Endothelial cell (in vitro differentiated cells): ENCODE measurements around the gene FAM149B1. TPM values are rescaled to one million over a fixed set of nuclear protein-coding genes. Genes with fewer than 3 reads are reported as not detected.
A peak's percentile ranks its signal among the peaks of the same experiment; 100 is the strongest.

ENCODE experiments used
- DNase-seq: peaks from one replicate; pipeline ENCODE4 v3.0.0; 2021; ENCODE audit warnings: low spot score
- H3K27ac Mint-ChIP-seq: one replicate; pipeline ENCODE4 v1.8.0; 2021; ENCODE audit warnings: mixed read lengths, inconsistent platforms; ENCODE audit not compliant: unreplicated experiment
- H3K27me3 Mint-ChIP-seq: one replicate; pipeline ENCODE4 v1.8.0; 2021; ENCODE audit warnings: mild to moderate bottlenecking, moderate library complexity, mixed read lengths, inconsistent platforms; ENCODE audit not compliant: unreplicated experiment
- H3K36me3 Mint-ChIP-seq: one replicate; pipeline ENCODE4 v1.8.0; 2021; ENCODE audit warnings: mild to moderate bottlenecking, low read depth, mixed read lengths, inconsistent platforms; ENCODE audit not compliant: unreplicated experiment
- H3K4me1 Mint-ChIP-seq: one replicate; pipeline ENCODE4 v1.8.0; 2021; ENCODE audit warnings: mild to moderate bottlenecking, mixed read lengths, inconsistent platforms; ENCODE audit not compliant: unreplicated experiment
- H3K4me3 Mint-ChIP-seq: one replicate; pipeline ENCODE4 v1.8.0; 2021; ENCODE audit warnings: mild to moderate bottlenecking, mixed read lengths, inconsistent platforms; ENCODE audit not compliant: unreplicated experiment
- H3K9me3 Mint-ChIP-seq: one replicate; pipeline ENCODE4 v1.8.0; 2021; ENCODE audit warnings: mixed read lengths, inconsistent platforms; ENCODE audit not compliant: unreplicated experiment
- total RNA-seq: library from RNA; stranded (reverse); fragmentation: NEBNext Ultra II Directional; extraction: Animal tissue kit (Norgen Biotek cat#: 25700); gene quantifications from one replicate; pipeline ENCODE4 v1.2.1, GENCODE V29; 2021; ENCODE audit not compliant: unreplicated experiment
- TF ChIP-seq, protein P1 (sequence below): fragments of 200-600 bp; sonication (generic); IDR thresholded peaks from one replicate; pipeline ENCODE4 v1.5.0; 2021; ENCODE audit warnings: antibody characterized with exemption; ENCODE audit not compliant: unreplicated experiment

The FAM149B1 gene
- total RNA-seq, 1 donor from 2014 or later: 24.8 TPM

DNA sequence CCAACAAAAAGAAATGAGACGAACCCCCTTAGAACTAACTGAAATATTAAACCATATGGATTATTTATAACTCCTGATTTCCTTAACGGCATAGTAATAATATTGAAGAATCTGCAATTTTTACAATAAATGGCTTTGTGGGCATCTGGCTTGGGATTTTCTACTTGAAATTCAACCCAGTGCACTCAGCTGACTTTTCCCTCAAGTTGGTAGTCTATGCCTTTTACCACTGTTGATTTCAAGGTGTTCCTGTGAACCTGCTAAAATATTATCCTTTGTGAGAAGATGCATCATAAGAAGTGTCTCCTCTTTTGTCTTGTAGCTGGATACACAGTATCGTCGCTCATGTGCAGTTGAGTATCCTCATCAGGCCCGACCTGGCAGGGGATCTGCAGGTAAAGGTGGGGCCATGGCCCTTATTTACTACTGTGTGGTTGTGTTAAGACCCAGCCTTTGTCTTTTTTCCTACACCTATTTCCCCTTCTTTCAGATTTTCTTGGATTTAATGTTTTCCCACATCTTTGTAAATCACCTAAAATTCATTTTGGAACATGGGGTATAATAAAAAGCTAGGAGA, 71.2 kb downstream of the FAM149B1 start:
- Mint-ChIP-seq H3K27me3 (peaks cover 3% of the 10 kb centered on the region), H3K9me3 (no peaks in the 10 kb centered on the region), H3K4me3 (no peak overlapping the region), H3K36me3 (peaks cover 24% of the 10 kb centered on the region), H3K4me1 (peaks cover 8% of the 10 kb centered on the region), H3K27ac (no peak overlapping the region)
- TF ChIP-seq, protein P1, sequence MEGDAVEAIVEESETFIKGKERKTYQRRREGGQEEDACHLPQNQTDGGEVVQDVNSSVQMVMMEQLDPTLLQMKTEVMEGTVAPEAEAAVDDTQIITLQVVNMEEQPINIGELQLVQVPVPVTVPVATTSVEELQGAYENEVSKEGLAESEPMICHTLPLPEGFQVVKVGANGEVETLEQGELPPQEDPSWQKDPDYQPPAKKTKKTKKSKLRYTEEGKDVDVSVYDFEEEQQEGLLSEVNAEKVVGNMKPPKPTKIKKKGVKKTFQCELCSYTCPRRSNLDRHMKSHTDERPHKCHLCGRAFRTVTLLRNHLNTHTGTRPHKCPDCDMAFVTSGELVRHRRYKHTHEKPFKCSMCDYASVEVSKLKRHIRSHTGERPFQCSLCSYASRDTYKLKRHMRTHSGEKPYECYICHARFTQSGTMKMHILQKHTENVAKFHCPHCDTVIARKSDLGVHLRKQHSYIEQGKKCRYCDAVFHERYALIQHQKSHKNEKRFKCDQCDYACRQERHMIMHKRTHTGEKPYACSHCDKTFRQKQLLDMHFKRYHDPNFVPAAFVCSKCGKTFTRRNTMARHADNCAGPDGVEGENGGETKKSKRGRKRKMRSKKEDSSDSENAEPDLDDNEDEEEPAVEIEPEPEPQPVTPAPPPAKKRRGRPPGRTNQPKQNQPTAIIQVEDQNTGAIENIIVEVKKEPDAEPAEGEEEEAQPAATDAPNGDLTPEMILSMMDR: no peak
- no peak for DNase-seq

DNA sequence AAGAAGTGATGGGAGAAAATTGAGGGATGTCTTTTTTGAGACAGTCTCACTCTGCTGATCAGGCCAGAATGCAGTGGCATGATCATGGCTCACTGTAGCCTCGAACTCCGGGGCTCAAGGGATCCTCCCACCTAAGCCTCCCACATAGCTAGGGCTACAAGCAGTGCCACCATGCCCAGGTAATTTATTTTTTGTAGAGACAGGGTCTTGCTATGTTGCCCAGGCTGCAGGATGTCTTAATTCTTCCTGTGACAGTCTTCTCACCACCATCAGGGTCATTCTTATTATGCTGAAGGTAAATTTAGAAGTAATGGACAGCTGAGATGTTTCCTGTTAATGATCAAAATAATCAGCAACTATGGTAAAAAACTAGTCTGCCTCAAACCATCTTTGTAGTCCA, 72.0 kb downstream of the FAM149B1 start:
- peaks cover 3% of the 10 kb centered on the region for H3K27me3 Mint-ChIP-seq
- peaks cover 16% of the 10 kb centered on the region for H3K4me1 Mint-ChIP-seq
- no peak for DNase-seq
- TF ChIP-seq, protein P1: no peak
- H3K27ac Mint-ChIP-seq: no peak overlapping the region
- no peak overlapping the region for H3K4me3 Mint-ChIP-seq
- peaks cover 17% of the 10 kb centered on the region for H3K36me3 Mint-ChIP-seq
- H3K9me3 Mint-ChIP-seq: no peaks in the 10 kb centered on the region

- peak overlapping the region; percentile 79 for H3K27ac Mint-ChIP-seq
- H3K36me3 Mint-ChIP-seq: peaks cover 16% of the 10 kb centered on the region
- H3K4me1 Mint-ChIP-seq: peaks cover 34% of the 10 kb centered on the region
- H3K4me3 Mint-ChIP-seq: peak overlapping the region; percentile 95
- peaks cover 5% of the 10 kb centered on the region for H3K27me3 Mint-ChIP-seq
- DNase-seq: no peak
- H3K9me3 Mint-ChIP-seq: no peaks in the 10 kb centered on the region
- TF ChIP-seq, protein P1: no peak
Measured at GRCh38 chr10:73244866-73245477, 77.1 kb downstream of the FAM149B1 start.

- DNase-seq: no peak
- Mint-ChIP-seq H3K4me3 (peak overlapping the region; percentile 95), H3K36me3 (peaks cover 21% of the 10 kb centered on the region), H3K9me3 (no peaks in the 10 kb centered on the region), H3K27me3 (peaks cover 2% of the 10 kb centered on the region), H3K27ac (peak overlapping the region; percentile 88), H3K4me1 (peaks cover 40% of the 10 kb centered on the region)
- TF ChIP-seq, protein P1: no peak
Measured at GRCh38 chr10:73246322-73246645, 78.4 kb downstream of the FAM149B1 start.

DNA sequence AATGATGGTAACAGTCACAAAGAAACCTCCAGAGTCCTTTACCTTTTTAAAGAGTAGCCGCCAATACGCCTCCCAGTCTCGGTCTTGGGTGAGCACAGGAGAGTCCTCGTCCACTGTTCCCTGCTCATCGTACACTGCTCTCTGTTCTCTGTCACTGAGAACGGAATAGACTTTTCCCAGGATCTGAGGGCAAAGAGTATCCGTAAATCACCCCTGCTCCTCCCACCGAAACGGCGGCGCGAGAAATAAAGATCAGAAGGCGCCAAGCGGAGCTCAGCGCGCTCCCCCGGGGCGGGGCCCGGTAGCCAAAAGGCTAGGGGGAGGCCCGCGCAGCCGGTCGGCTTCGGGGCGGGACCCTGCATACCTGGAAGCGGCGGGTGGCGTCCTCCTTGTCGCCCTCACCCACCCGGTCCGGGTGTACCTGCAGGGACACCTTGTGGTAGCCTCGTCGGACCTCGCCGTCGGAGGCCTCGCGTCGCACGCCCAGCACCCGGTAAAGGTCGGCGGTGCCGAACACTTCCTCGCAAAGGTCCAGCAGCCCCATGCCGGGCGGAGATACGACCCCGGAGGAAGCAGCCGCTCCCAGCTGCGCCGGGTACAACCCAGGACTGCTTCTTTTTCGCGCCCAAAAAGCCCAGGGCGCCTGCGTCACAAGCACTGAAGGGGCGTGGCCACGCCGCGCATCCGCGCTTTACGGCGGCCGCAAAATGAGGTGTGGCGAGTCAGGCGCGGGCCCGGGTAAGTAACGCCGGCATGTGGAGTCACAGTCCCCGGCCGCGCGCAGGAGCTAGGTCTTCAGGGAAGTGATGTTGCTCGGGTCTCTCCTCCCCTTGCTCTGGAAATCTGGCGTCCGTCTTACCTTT, 79.0 kb downstream of the FAM149B1 start, which contains the start of gene DNAJC9:
DNAJC9 (minus strand) TSS at position 610 of the 863 bp plus-strand sequence; CDS start at position 544, 66 bp downstream.
- no peaks in the 10 kb centered on the region for H3K9me3 Mint-ChIP-seq
- TF ChIP-seq, protein P1: no peak
- peak; percentile 99 for DNase-seq
- H3K27ac Mint-ChIP-seq: peak within 1 kb of the TSS; percentile 88
- peaks cover 4% of the 10 kb centered on the region for H3K27me3 Mint-ChIP-seq
- peaks cover 24% of the 10 kb centered on the region for H3K36me3 Mint-ChIP-seq
- H3K4me3 Mint-ChIP-seq: peak within 1 kb of the TSS; percentile 95
- H3K4me1 Mint-ChIP-seq: peaks cover 45% of the 10 kb centered on the region
